Panc1 (cell line): ENCODE measurements around the gene CEP78. TPM values are rescaled to one million over a fixed set of nuclear protein-coding genes. Genes with fewer than 3 reads are reported as not detected.

Experiments
- ATAC-seq: fragments of 200-7000 bp; cut with Tn5 transposase; 2 replicates; pipeline ENCODE4 v1.9.1; 2020; ENCODE audit warnings: mild to moderate bottlenecking, moderate library complexity
- BruUV-seq: library from RNA; stranded (reverse); fragments of 400-500 nt; replicated peaks from 2 replicates; lab custom pipeline; 2021; lab: Mats Ljungman, UMichigan
- CTCF ChIA-PET: fragments of 300-600 bp; sonication (Branson Sonifier 250); formaldehyde crosslinking; loops from one replicate; lab custom pipeline; 2022; ENCODE audit warnings: antibody characterized with exemption; lab: Charles Lee
- POLR2A ChIA-PET: fragments of 300-600 bp; sonication (Branson Sonifier 250); formaldehyde crosslinking; loops from one replicate; lab custom pipeline; 2022; ENCODE audit warnings: antibody characterized with exemption; lab: Charles Lee
- DNase-seq: peaks from one replicate; pipeline ENCODE4 v3.0.0-alpha.2; 2010; ENCODE audit warnings: low read depth, low spot score
- H3K27ac ChIP-seq: 2 replicates; pipeline ENCODE4 v1.5.1; 2011; ENCODE audit warnings: mild to moderate bottlenecking, low read length, inconsistent platforms
- H3K27me3 ChIP-seq: fragments of 200-500 bp; sonication (Bioruptor generic); 2 replicates; pipeline ENCODE4 v1.6.0; 2014; ENCODE audit warnings: low read length, inconsistent platforms; ENCODE audit not compliant: control insufficient read depth, insufficient read depth
- H3K36me3 ChIP-seq: fragments of 200-500 bp; sonication (Bioruptor generic); 2 replicates; pipeline ENCODE4 v1.5.1; 2014; ENCODE audit warnings: inconsistent platforms, mild to moderate bottlenecking, low read length, moderate library complexity; ENCODE audit not compliant: control insufficient read depth, insufficient read depth
- H3K4me1 ChIP-seq: 2 replicates; pipeline ENCODE4 v1.5.1; 2011; ENCODE audit warnings: inconsistent platforms, mild to moderate bottlenecking, low read length, moderate library complexity; ENCODE audit not compliant: control insufficient read depth, insufficient read depth
- H3K4me3 ChIP-seq, 2 experiments: 2 replicates each; pipeline ENCODE4 v1.5.1; 2011 to 2012; ENCODE audit warnings: low read depth in 2 of 2, low read length in 2 of 2, mild to moderate bottlenecking in 2 of 2, inconsistent platforms in 1 of 2, moderate library complexity in 1 of 2
- H3K9me3 ChIP-seq: fragments of 200-500 bp; sonication (Bioruptor generic); 2 replicates; pipeline ENCODE4 v1.5.1; 2014; ENCODE audit warnings: low read depth, mild to moderate bottlenecking, inconsistent platforms, low read length, moderate library complexity; ENCODE audit not compliant: control insufficient read depth, insufficient read depth
- CTCF ChIP-seq: fragments of 450-650 bp; IDR thresholded peaks from 2 replicates; pipeline ENCODE4 v1.5.1; 2017; ENCODE audit warnings: mild to moderate bottlenecking
- POLR2AphosphoS5 ChIP-seq: IDR thresholded peaks from 2 replicates; pipeline ENCODE4 v1.6.1; 2012; ENCODE audit warnings: mild to moderate bottlenecking, low read depth, low read length, moderate library complexity
- SIN3A ChIP-seq: IDR thresholded peaks from 2 replicates; pipeline ENCODE4 v1.6.1; 2012; ENCODE audit warnings: low read depth, mild to moderate bottlenecking, low read length, moderate library complexity, borderline replicate concordance; ENCODE audit not compliant: insufficient read depth
- TCF7L2 ChIP-seq: IDR thresholded peaks from 2 replicates; pipeline ENCODE4 v1.6.1; 2011; ENCODE audit warnings: mild to moderate bottlenecking, low read depth, low read length, inconsistent platforms
- in situ Hi-C: cut with HindIII; loops from 2 replicates; pipeline ENCODE4 v1.10.0; 2016; ENCODE audit warnings: low sequenced_read_pairs, low pct_unique_long_range_greater_than_20kb
- intact Hi-C: fragments of 100-400 bp; cut with micrococcal nuclease; formaldehyde crosslinking; loops from one replicate; pipeline ENCODE4 v1.10.0; 2022; ENCODE audit not compliant: unreplicated experiment
- total RNA-seq: library from RNA; stranded (reverse); gene quantifications from one replicate; pipeline ENCODE4 v1.2.1, GENCODE V29; 2021; ENCODE audit not compliant: unreplicated experiment
- TF ChIP-seq, protein P1 (sequence below), 2 experiments: IDR thresholded peaks; 2 replicates each; pipeline ENCODE4 v1.6.1; 2011 to 2012; ENCODE audit warnings: low read depth in 2 of 2, control low read depth in 1 of 2, low read length in 1 of 2, mild to moderate bottlenecking in 1 of 2, moderate library complexity in 1 of 2; ENCODE audit not compliant: insufficient read depth in 1 of 2

Gene CEP78
- total RNA-seq, 1 experiment from 2014 or later: 25.2 TPM

DNA sequence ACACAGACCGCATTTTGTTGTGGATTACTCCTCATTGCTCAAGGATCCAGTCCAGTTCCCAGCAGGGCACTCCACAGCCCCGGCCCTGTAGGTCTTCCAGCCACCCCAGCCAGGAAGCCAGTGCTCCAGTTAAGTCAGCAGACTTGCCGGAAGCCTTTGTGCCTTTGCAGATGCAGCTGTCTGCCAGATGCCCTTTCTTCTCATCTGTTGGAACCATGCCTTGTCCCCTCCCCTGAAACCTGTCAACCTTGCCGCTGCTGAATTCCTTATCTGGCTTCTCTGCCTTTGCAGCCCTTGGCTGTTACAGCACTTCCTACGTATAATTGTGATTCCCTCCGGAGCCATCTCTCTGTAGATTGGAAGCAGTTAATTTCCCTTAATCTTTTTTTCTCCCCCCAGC lies 89.5 kb downstream of the CEP78 start:
- DNase-seq: no peak
- H3K9me3 ChIP-seq: no peaks in the 10 kb centered on the region
- peaks cover 6% of the 10 kb centered on the region for H3K36me3 ChIP-seq
- H3K4me1 ChIP-seq: no peaks in the 10 kb centered on the region
- ChIA-PET POLR2A (no interaction called here), CTCF (no interaction called here)
- H3K4me3 ChIP-seq: no peak overlapping the region
- ATAC-seq: no peak
- H3K27ac ChIP-seq: no peak overlapping the region
- no TSS peak for BruUV-seq
- no peak for TF ChIP-seq SIN3A
- no peak for TF ChIP-seq CTCF
- TF ChIP-seq TCF7L2: no peak
- TF ChIP-seq, protein P1, sequence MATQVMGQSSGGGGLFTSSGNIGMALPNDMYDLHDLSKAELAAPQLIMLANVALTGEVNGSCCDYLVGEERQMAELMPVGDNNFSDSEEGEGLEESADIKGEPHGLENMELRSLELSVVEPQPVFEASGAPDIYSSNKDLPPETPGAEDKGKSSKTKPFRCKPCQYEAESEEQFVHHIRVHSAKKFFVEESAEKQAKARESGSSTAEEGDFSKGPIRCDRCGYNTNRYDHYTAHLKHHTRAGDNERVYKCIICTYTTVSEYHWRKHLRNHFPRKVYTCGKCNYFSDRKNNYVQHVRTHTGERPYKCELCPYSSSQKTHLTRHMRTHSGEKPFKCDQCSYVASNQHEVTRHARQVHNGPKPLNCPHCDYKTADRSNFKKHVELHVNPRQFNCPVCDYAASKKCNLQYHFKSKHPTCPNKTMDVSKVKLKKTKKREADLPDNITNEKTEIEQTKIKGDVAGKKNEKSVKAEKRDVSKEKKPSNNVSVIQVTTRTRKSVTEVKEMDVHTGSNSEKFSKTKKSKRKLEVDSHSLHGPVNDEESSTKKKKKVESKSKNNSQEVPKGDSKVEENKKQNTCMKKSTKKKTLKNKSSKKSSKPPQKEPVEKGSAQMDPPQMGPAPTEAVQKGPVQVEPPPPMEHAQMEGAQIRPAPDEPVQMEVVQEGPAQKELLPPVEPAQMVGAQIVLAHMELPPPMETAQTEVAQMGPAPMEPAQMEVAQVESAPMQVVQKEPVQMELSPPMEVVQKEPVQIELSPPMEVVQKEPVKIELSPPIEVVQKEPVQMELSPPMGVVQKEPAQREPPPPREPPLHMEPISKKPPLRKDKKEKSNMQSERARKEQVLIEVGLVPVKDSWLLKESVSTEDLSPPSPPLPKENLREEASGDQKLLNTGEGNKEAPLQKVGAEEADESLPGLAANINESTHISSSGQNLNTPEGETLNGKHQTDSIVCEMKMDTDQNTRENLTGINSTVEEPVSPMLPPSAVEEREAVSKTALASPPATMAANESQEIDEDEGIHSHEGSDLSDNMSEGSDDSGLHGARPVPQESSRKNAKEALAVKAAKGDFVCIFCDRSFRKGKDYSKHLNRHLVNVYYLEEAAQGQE (IDR thresholded peaks at IDR 0.05; ENCODE audit: insufficient read depth in 1 of 2, low read depth in 2 of 2, low read length in 1 of 2): no peak
- TF ChIP-seq POLR2AphosphoS5: no peak
- intact Hi-C loops: no loop called here
- no peaks in the 10 kb centered on the region for H3K27me3 ChIP-seq
- in situ Hi-C loops: no loop called here

DNA sequence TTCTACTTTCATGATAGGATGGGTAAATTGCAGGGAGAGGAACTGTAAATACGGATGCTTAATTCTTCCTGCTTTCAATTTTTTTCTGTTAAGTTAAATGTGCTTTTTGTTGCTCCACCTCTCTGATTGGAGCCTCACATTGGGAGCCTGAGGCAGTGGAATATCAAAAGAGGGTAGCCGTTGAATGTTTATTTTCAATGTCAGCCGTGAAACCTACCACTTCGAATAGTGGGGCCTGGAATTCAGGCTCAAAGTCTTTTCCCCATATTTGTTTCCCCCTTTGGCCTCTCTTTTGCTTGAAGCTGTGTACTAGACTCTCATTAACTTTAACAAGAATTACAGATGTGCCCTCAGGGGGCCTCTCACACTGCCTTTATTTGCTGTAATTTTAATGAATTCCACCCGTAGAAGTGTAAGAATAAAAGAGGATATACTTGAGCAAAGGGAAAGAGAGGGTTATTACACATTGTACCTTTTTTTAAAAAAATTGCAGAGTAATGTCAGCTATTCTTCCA lies 90.0 kb downstream of the CEP78 start:
- CTCF ChIA-PET: no interaction called here
- H3K27me3 ChIP-seq: no peaks in the 10 kb centered on the region
- H3K27ac ChIP-seq: no peak overlapping the region

More for the DNA sequence above, 90.0 kb downstream of the CEP78 start:
- TF ChIP-seq POLR2AphosphoS5 (no peak), SIN3A (no peak), TCF7L2 (no peak), CTCF (no peak)
- TF ChIP-seq, protein P1 (IDR thresholded peaks at IDR 0.05; ENCODE audit: insufficient read depth in 1 of 2, low read depth in 2 of 2, low read length in 1 of 2): no peak
- POLR2A ChIA-PET: no interaction called here
- H3K4me3 ChIP-seq: no peak overlapping the region
- no peaks in the 10 kb centered on the region for H3K9me3 ChIP-seq
- intact Hi-C loops (no loop called here), in situ Hi-C loops (no loop called here)
- H3K36me3 ChIP-seq: peaks cover 6% of the 10 kb centered on the region
- BruUV-seq: no TSS peak
- ATAC-seq: no peak
- no peak for DNase-seq
- H3K4me1 ChIP-seq: no peaks in the 10 kb centered on the region
